A549 (cell line): ENCODE measurements around the gene TRAPPC11. TPM values are rescaled to one million over a fixed set of nuclear protein-coding genes. Genes with fewer than 3 reads are reported as not detected.

Source experiments
- ATAC-seq, 2 experiments: fragments of 200-7000 bp in 1 of 2; fragments of >200 bp in 1 of 2; cut with Nextera tagmentation in 1 of 2; cut with Tn5 transposase in 1 of 2; 3 replicates each; pipeline versions ENCODE4 v1.8.0 to v1.9.1; 2018 to 2020; ENCODE audit warnings: mild to moderate bottlenecking in 1 of 2, moderate library complexity in 1 of 2
- CTCF ChIA-PET: fragments of 300-600 bp; sonication (Branson Sonifier 250); formaldehyde crosslinking; extraction: SDS; loops from one replicate; lab custom pipeline; 2021; ENCODE audit warnings: antibody characterized with exemption, inconsistent platforms; lab: Yijun Ruan, JAX
- POLR2A ChIA-PET: fragments of 350-600 bp; formaldehyde crosslinking; extraction: SDS; loops from one replicate; lab custom pipeline; 2021; ENCODE audit warnings: antibody characterized with exemption, inconsistent platforms; lab: Yijun Ruan, JAX
- DNase-seq, 2 experiments: peaks; one replicate each; pipeline versions ENCODE4 v3.0.0 to v3.0.0-alpha.2; 2011 to 2016; ENCODE audit warnings: low read depth in 1 of 2, low spot score in 1 of 2
- FAIRE-seq: peaks from 2 replicates; lab custom pipeline; 2011; peaks lifted over from hg19 to GRCh38; lab: Jason Lieb, UNC
- H3K27ac ChIP-seq, 2 experiments: fragments of >200 bp; sonication (Bioruptor Twin); formaldehyde crosslinking; 3 replicates each; pipeline ENCODE4 v1.5.1; 2016 to 2017
- H3K4me1 ChIP-seq: fragments of >200 bp; sonication (Bioruptor Twin); formaldehyde crosslinking; 3 replicates; pipeline ENCODE4 v1.6.1; 2016
- H3K4me2 ChIP-seq: fragments of >200 bp; sonication (Bioruptor Twin); formaldehyde crosslinking; 3 replicates; pipeline ENCODE4 v1.6.1; 2016
- H3K4me3 ChIP-seq: fragments of >200 bp; sonication (Bioruptor Twin); formaldehyde crosslinking; 3 replicates; pipeline ENCODE4 v1.5.1; 2016
- H3K9me3 ChIP-seq: fragments of >200 bp; sonication (Bioruptor Twin); formaldehyde crosslinking; 3 replicates; pipeline ENCODE4 v1.6.1; 2016
- ATOH8 ChIP-seq: fragments of 250-450 bp; sonication (Bioruptor Pico); IDR thresholded peaks from 2 replicates; pipeline ENCODE4 v1.5.0; 2020; ENCODE audit warnings: low read depth, mild to moderate bottlenecking, moderate library complexity
- BCL3 ChIP-seq: fragments of >200 bp; sonication (Bioruptor Twin); formaldehyde crosslinking; IDR thresholded peaks from 3 replicates; pipeline ENCODE4 v1.6.1; 2016
- CHD2 ChIP-seq: fragments of 150-350 bp; IDR thresholded peaks from 2 replicates; pipeline ENCODE4 v1.6.1; 2014; ENCODE audit warnings: low read length; ENCODE audit not compliant: partially characterized antibody
- CTCF ChIP-seq: fragments of >200 bp; sonication (Bioruptor Twin); formaldehyde crosslinking; IDR thresholded peaks from 3 replicates; pipeline ENCODE4 v1.5.1; 2016
- ESRRA ChIP-seq: fragments of 150-350 bp; IDR thresholded peaks from 2 replicates; pipeline ENCODE4 v1.6.1; 2014; ENCODE audit warnings: mild to moderate bottlenecking, low read length, borderline replicate concordance
- FOSL2 ChIP-seq, 2 experiments: fragments of 450-650 bp in 1 of 2; fragments of >200 bp in 1 of 2; sonication (Bioruptor Twin) in 1 of 2; formaldehyde crosslinking; IDR thresholded peaks; 2 replicates each; pipeline versions ENCODE4 v1.5.0 to v1.6.1; 2016 to 2020; ENCODE audit warnings: mild to moderate bottlenecking in 1 of 2, moderate library complexity in 1 of 2
- FOXS1 ChIP-seq: fragments of 250-450 bp; sonication (Bioruptor Pico); IDR thresholded peaks from 2 replicates; pipeline ENCODE4 v1.5.0; 2020; ENCODE audit warnings: mild to moderate bottlenecking, moderate library complexity
- HES2 ChIP-seq: fragments of >200 bp; sonication (Bioruptor Twin); formaldehyde crosslinking; IDR thresholded peaks from 2 replicates; pipeline ENCODE4 v1.6.1; 2016
- HMGXB4 ChIP-seq: fragments of 250-450 bp; sonication (Bioruptor Pico); IDR thresholded peaks from 2 replicates; pipeline ENCODE4 v1.5.0; 2021; ENCODE audit warnings: mild to moderate bottlenecking, moderate library complexity, borderline replicate concordance
- HOXB13 ChIP-seq: fragments of 250-450 bp; sonication (Bioruptor Pico); IDR thresholded peaks from 2 replicates; pipeline ENCODE4 v1.5.0; 2020; ENCODE audit warnings: low read depth, mild to moderate bottlenecking, moderate library complexity
- JUN ChIP-seq, 2 experiments: fragments of >200 bp; sonication (Bioruptor Twin); formaldehyde crosslinking; IDR thresholded peaks; 2 replicates in 1 of 2; 3 replicates in 1 of 2; pipeline ENCODE4 v1.6.1; 2016 to 2017
- JUNB ChIP-seq: fragments of >200 bp; sonication (Bioruptor Twin); formaldehyde crosslinking; IDR thresholded peaks from 2 replicates; pipeline ENCODE4 v1.6.1; 2016
- MAFK ChIP-seq: fragments of 450-650 bp; IDR thresholded peaks from 2 replicates; pipeline ENCODE4 v1.6.1; 2014; ENCODE audit not compliant: partially characterized antibody
- MAX ChIP-seq: IDR thresholded peaks from 2 replicates; pipeline ENCODE4 v1.6.1; 2012
- NR3C1 ChIP-seq: fragments of >200 bp; sonication (Bioruptor Twin); formaldehyde crosslinking; IDR thresholded peaks from 3 replicates; pipeline ENCODE4 v1.6.1; 2017
- PHF8 ChIP-seq: fragments of 200-600 bp; sonication (generic); IDR thresholded peaks from 2 replicates; pipeline ENCODE4 v1.6.1; 2016; ENCODE audit warnings: low read depth, mild to moderate bottlenecking, antibody characterized with exemption, moderate library complexity, borderline replicate concordance
- RARB ChIP-seq: fragments of 250-450 bp; sonication (Bioruptor Pico); IDR thresholded peaks from 2 replicates; pipeline ENCODE4 v1.8.0; 2021; ENCODE audit warnings: mild to moderate bottlenecking, moderate library complexity
- RFX5 ChIP-seq: fragments of 450-650 bp; IDR thresholded peaks from 2 replicates; pipeline ENCODE4 v1.7.1; 2014; ENCODE audit warnings: antibody characterized with exemption, mild to moderate bottlenecking, moderate library complexity
- RNF2 ChIP-seq: fragments of 200-600 bp; sonication (generic); IDR thresholded peaks from 2 replicates; pipeline ENCODE4 v1.6.1; 2016; ENCODE audit warnings: low read depth, mild to moderate bottlenecking, antibody characterized with exemption, moderate library complexity, borderline replicate concordance
- SMC3 ChIP-seq: fragments of >200 bp; sonication (Bioruptor Twin); formaldehyde crosslinking; IDR thresholded peaks from 3 replicates; pipeline ENCODE4 v1.6.1; 2018; ENCODE audit warnings: inconsistent platforms
- TFCP2L1 ChIP-seq: fragments of 250-450 bp; sonication (Bioruptor Pico); IDR thresholded peaks from 2 replicates; pipeline ENCODE4 v1.5.0; 2021; ENCODE audit warnings: mild to moderate bottlenecking
- ZSCAN20 ChIP-seq: fragments of 250-450 bp; sonication (Bioruptor Pico); IDR thresholded peaks from 2 replicates; pipeline ENCODE4 v1.8.0; 2022; ENCODE audit warnings: mild to moderate bottlenecking, moderate library complexity
- WGBS: methylation state at CpG from one replicate; pipeline ENCODE4 v1.1.6; 2017; ENCODE audit errors: missing lambda C conversion rate; 5-methylcytosine and 5-hydroxymethylcytosine counted together
- polyA plus RNA-seq, 4 experiments: library from polyadenylated mRNA; depleted of rRNA in 3 of 4; stranded (reverse); fragments of >200 nt; fragmentation: RNase III in 1 of 4; extraction: RNeasy Plus Mini Kit Qiagen cat#74134 plus additional on column Dnase treatment in 1 of 4; gene quantifications; 2 replicates in 3 of 4; 3 replicates in 1 of 4; pipeline ENCODE4 v1.2.3, GENCODE V29; 2011 to 2017

The TRAPPC11 gene
- polyA plus RNA-seq, 2 of the 4 experiments (the other 2 are of a cell fraction) = 10.8 to 39.8 TPM

GRCh38 chr4:183631577-183632198 is 27.4 kb upstream of the TRAPPC11 start (continued):
- TF ChIP-seq HMGXB4 = no peak
- no peak for TF ChIP-seq RNF2
- no peak for TF ChIP-seq NR3C1
- TF ChIP-seq, all 56 proteins: peak for 0

GRCh38 chr4:183632689-183633088 is 26.4 kb upstream of the TRAPPC11 start:
- 79% methylated on average over 6 of the region's 12 CpGs for WGBS
- ATAC-seq = no peak
- ChIA-PET CTCF (interaction anchor here (1.1 kb wide), 1 partner anchor 22 kb away, joined by 3 read pairs; no protein-coding TSS in a partner anchor), POLR2A (no interaction called here)
- H3K9me3 ChIP-seq = no peaks in the 10 kb centered on the region
- no peak overlapping the region for H3K4me2 ChIP-seq
- FAIRE-seq = no peak
- no peak for DNase-seq
- no peak overlapping the region for H3K27ac ChIP-seq
- H3K4me3 ChIP-seq = no peak overlapping the region
- TF ChIP-seq ESRRA (no peak), JUNB (no peak), MAX (no peak), ATOH8 (CRISPR knock-in tag) (no peak), HOXB13 (no peak), PHF8 (no peak), HES2 (no peak), SMC3 (no peak), FOXS1 (no peak), CHD2 (no peak), CTCF (no peak), JUN (IDR thresholded peaks at IDR 0.05) (no peak), HMGXB4 (no peak), BCL3 (no peak), MAFK (no peak), FOSL2 (IDR thresholded peaks at IDR 0.05) (no peak), FOSL2 (CRISPR knock-in tag; IDR thresholded peaks at IDR 0.05) (no peak), TFCP2L1 (CRISPR knock-in tag) (no peak), RARB (CRISPR knock-in tag) (no peak), ZSCAN20 (CRISPR knock-in tag) (no peak), RFX5 (no peak)
- peaks cover 10% of the 10 kb centered on the region for H3K4me1 ChIP-seq
